HG02970 (cell line): ENCODE data around the gene UBE3A.

Source experiments
- ATAC-seq: cut with Tn5 transposase; IDR thresholded peaks from one replicate; pipeline ENCODE4 v1.9.1; 2021; ENCODE audit warnings: mild to moderate bottlenecking, moderate library complexity, moderate number of reproducible peaks; ENCODE audit not compliant: unreplicated experiment, low FRiP score

UBE3A gene

GRCh38 chr15:25406846-25407245 lies 32.0 kb downstream of the UBE3A start:
- ATAC-seq = no peak

GRCh38 chr15:25406261-25406660 lies 32.6 kb downstream of the UBE3A start:
- ATAC-seq = no peak

- no peak for ATAC-seq
Observed at GRCh38 chr15:25403771-25404170, 35.1 kb downstream of the UBE3A start.

- no peak for ATAC-seq
Observed at GRCh38 chr15:25402342-25402741, 36.5 kb downstream of the UBE3A start.

- no peak for ATAC-seq
Observed at GRCh38 chr15:25401501-25401900, 37.3 kb downstream of the UBE3A start.

GRCh38 chr15:25397100-25397499 lies 41.7 kb downstream of the UBE3A start:
- no peak for ATAC-seq

GRCh38 chr15:25394898-25395297 lies 43.9 kb downstream of the UBE3A start:
- ATAC-seq = no peak

GRCh38 chr15:25392806-25393205 lies 46.0 kb downstream of the UBE3A start:
- ATAC-seq = no peak

- no peak for ATAC-seq
Observed at GRCh38 chr15:25391971-25392721, 46.7 kb downstream of the UBE3A start.

- no peak for ATAC-seq
Observed at GRCh38 chr15:25385986-25386385, 52.8 kb downstream of the UBE3A start.

- no peak for ATAC-seq
Observed at GRCh38 chr15:25381579-25381978, 57.2 kb downstream of the UBE3A start.

GRCh38 chr15:25378501-25378901 lies 60.3 kb downstream of the UBE3A start:
- ATAC-seq = no peak

- ATAC-seq = no peak
Observed at GRCh38 chr15:25375557-25375956, 63.3 kb downstream of the UBE3A start.

GRCh38 chr15:25374143-25374542 lies 64.7 kb downstream of the UBE3A start:
- ATAC-seq = no peak

- no peak for ATAC-seq
Observed at GRCh38 chr15:25372298-25372697, 66.5 kb downstream of the UBE3A start.

GRCh38 chr15:25368850-25369249 lies 70.0 kb downstream of the UBE3A start:
- ATAC-seq = no peak

- no peak for ATAC-seq
Observed at GRCh38 chr15:25366058-25366457, 72.8 kb downstream of the UBE3A start.

- no peak for ATAC-seq
Observed at GRCh38 chr15:25362545-25362944, 76.3 kb downstream of the UBE3A start.

GRCh38 chr15:25347707-25348106 lies 91.1 kb downstream of the UBE3A start:
- ATAC-seq = no peak

GRCh38 chr15:25346371-25346770 lies 92.5 kb downstream of the UBE3A start:
- ATAC-seq = no peak

GRCh38 chr15:25345943-25346342 lies 92.9 kb downstream of the UBE3A start:
- no peak for ATAC-seq

- ATAC-seq = no peak
Observed at GRCh38 chr15:25342629-25343028, 96.2 kb downstream of the UBE3A start.

GRCh38 chr15:25339431-25339830 lies 99.4 kb downstream of the UBE3A start:
- ATAC-seq = no peak
